ENCODE results near the gene VEGFC. TPM values are rescaled to one million over a fixed set of nuclear protein-coding genes. Genes with fewer than 3 reads are reported as not detected.

VEGFC gene
- total RNA-seq, 2 donors from 2014 or later = 6.4 to 8.6 TPM

DNA sequence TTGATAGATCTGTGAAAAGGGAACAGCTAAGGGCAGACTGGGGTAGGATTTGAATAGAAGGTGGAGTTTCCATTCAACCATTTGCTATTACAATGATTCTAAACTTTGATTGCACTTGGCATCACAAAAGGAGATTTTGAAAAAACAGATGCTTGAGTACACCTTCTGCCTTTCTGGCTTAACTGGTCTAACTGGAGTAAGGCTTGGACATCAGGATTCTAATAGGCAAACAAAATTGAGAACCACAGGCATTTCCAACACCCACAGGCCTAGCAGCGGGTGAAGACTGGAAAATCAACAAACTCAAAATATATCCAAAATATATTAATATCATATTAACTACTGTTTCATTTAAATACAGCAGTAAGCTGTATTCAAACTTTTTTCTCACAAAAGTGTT is 1.9 kb upstream of the VEGFC start:
- no peak overlapping the region for H3K4me3 ChIP-seq
- H3K27ac ChIP-seq = no peak overlapping the region
- no peaks in the 10 kb centered on the region for H3K9me3 ChIP-seq
- H3K4me1 ChIP-seq = peaks cover 0 to 12% of the 10 kb centered on the region in 2 donors
- DNase-seq (ENCODE audit: low spot score) = no peak
- no peak for TF ChIP-seq CTCF (IDR thresholded peaks at IDR 0.05)
- no peaks in the 10 kb centered on the region for H3K36me3 ChIP-seq
- no peaks in the 10 kb centered on the region for H3K27me3 ChIP-seq

- H3K4me1 ChIP-seq = peaks cover 0 to 12% of the 10 kb centered on the region in 2 donors
- DNase-seq (ENCODE audit: low spot score) = no peak
- H3K9me3 ChIP-seq = no peaks in the 10 kb centered on the region
- no peaks in the 10 kb centered on the region for H3K36me3 ChIP-seq
- H3K27ac ChIP-seq = no peak overlapping the region
- no peak for TF ChIP-seq CTCF (IDR thresholded peaks at IDR 0.05)
- no peak overlapping the region for H3K4me3 ChIP-seq
- H3K27me3 ChIP-seq = no peaks in the 10 kb centered on the region
Observed at GRCh38 chr4:176794151-176794550, 1.4 kb upstream of the VEGFC start.

DNA sequence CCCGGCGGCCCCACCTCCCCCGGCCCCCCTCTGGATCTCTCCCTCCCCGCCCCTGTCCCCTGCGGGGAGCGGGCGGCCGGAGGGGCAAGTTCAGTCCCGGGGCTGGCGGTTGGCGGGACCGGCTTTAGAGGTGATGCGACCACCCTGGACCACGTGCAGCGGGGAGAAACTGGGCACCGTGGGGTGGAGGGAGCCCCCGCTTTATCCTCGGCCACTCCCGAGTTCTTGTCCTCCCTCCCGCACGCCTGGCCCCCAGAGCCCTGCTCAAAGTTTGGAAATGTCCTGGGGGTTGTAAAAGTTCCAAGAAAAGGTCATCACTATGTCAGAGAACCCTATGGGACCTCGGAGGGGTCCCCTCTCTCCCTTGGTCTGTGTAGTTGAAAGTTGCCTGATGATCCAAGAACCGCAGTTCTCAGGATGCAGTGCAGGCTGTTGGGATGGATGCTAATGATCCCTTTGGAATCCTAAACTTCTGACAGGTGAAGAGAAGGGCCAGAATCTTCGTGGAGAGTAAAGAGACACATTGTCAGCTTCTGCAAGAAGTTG is 411 bp upstream of the VEGFC start:
- H3K4me1 ChIP-seq = peaks cover 0 to 12% of the 10 kb centered on the region in 2 donors
- H3K36me3 ChIP-seq = no peaks in the 10 kb centered on the region
- H3K9me3 ChIP-seq = no peaks in the 10 kb centered on the region
- H3K27ac ChIP-seq = peak overlapping the region in 1 of 2 donors; percentile 51
- DNase-seq (ENCODE audit: low spot score) = no peak
- no peaks in the 10 kb centered on the region for H3K27me3 ChIP-seq
- H3K4me3 ChIP-seq = peak overlapping the region; percentile 53 to 58
- no peak for TF ChIP-seq CTCF (IDR thresholded peaks at IDR 0.05)

- DNase-seq (ENCODE audit: low spot score) = no peak
- H3K4me3 ChIP-seq = peak overlapping the region; percentile 53 to 58
- no peaks in the 10 kb centered on the region for H3K36me3 ChIP-seq
- peaks cover 0 to 12% of the 10 kb centered on the region in 2 donors for H3K4me1 ChIP-seq
- no peaks in the 10 kb centered on the region for H3K9me3 ChIP-seq
- peak overlapping the region; percentile 52 to 76 for H3K27ac ChIP-seq
- TF ChIP-seq CTCF (IDR thresholded peaks at IDR 0.05) = no peak
- H3K27me3 ChIP-seq = no peaks in the 10 kb centered on the region
Observed at GRCh38 chr4:176791591-176792325, 964 bp downstream of the VEGFC start.

GRCh38 chr4:176790398-176790797 is 2.3 kb downstream of the VEGFC start:
- no peak for DNase-seq (ENCODE audit: low spot score)
- H3K36me3 ChIP-seq = no peaks in the 10 kb centered on the region
- H3K9me3 ChIP-seq = no peaks in the 10 kb centered on the region
- H3K4me3 ChIP-seq = peak overlapping the region in 1 of 2 donors; percentile 58
- TF ChIP-seq CTCF (IDR thresholded peaks at IDR 0.05) = no peak
- no peak overlapping the region for H3K27ac ChIP-seq
- H3K4me1 ChIP-seq = peaks cover 0 to 12% of the 10 kb centered on the region in 2 donors
- H3K27me3 ChIP-seq = no peaks in the 10 kb centered on the region
